ENCODE data around the gene SH3D19.

The SH3D19 gene, protein sequence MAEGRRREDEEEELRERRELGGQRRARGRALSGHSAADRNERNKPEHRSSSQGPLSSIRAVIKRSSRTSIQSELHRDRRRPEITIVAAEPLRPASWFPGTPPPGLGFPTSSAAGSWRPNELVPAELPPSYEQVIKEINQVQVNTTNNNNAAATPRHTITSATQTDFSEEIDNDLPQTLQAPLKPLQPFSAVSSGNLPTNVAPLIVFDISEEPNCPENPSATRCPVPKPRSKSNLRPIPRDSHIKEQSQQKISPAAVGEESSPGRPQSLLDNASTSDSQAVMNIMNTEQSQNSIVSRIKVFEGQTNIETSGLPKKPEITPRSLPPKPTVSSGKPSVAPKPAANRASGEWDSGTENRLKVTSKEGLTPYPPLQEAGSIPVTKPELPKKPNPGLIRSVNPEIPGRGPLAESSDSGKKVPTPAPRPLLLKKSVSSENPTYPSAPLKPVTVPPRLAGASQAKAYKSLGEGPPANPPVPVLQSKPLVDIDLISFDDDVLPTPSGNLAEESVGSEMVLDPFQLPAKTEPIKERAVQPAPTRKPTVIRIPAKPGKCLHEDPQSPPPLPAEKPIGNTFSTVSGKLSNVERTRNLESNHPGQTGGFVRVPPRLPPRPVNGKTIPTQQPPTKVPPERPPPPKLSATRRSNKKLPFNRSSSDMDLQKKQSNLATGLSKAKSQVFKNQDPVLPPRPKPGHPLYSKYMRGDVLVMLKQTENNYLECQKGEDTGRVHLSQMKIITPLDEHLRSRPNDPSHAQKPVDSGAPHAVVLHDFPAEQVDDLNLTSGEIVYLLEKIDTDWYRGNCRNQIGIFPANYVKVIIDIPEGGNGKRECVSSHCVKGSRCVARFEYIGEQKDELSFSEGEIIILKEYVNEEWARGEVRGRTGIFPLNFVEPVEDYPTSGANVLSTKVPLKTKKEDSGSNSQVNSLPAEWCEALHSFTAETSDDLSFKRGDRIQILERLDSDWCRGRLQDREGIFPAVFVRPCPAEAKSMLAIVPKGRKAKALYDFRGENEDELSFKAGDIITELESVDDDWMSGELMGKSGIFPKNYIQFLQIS

DNA sequence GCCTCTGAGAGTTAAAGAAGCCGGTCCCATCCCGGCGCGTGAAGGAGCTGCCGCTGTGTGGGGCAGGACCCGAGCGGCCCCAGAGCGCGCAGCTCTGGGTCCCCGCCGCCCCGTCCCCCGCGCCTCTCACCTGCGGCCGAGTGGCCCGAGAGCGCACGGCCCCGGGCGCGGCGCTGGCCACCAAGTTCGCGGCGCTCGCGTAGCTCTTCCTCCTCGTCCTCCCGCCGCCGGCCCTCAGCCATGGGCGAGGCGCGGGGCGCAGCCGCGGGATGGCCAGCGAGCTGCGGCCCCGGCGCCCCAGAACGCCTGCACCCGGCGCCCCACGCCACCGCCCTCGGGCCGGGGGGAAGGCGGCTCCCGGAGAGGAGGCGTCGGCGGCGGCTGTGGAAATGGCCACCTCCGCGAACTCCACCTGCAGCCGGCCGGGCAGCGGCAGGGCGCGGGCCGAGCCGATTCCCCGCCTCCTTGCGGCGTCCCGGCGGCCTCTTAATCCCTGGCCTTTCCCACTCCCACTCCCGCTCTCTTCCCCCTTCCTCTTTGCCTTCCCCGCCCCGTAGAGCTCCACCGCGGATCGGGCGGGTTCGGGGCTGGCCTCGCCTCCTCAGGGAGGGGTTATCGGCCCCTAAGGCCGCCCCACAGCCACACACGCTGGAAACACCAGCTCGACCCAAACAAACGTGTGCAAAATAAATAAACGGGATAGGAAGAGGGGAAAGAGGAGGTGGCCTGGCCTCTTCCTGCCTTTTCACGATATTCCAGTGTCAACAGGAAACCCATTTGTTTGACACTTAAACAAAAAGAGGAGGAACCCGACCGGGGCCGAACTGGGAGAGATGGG is at the start of gene SH3D19:
Gene SH3D19 (minus strand): TSS at position 495 of the 838 bp plus-strand sequence. CDS start 253 bp downstream, at position 242.
- DNase-seq (ENCODE audit: low spot score) = peak; percentile 83

DNA sequence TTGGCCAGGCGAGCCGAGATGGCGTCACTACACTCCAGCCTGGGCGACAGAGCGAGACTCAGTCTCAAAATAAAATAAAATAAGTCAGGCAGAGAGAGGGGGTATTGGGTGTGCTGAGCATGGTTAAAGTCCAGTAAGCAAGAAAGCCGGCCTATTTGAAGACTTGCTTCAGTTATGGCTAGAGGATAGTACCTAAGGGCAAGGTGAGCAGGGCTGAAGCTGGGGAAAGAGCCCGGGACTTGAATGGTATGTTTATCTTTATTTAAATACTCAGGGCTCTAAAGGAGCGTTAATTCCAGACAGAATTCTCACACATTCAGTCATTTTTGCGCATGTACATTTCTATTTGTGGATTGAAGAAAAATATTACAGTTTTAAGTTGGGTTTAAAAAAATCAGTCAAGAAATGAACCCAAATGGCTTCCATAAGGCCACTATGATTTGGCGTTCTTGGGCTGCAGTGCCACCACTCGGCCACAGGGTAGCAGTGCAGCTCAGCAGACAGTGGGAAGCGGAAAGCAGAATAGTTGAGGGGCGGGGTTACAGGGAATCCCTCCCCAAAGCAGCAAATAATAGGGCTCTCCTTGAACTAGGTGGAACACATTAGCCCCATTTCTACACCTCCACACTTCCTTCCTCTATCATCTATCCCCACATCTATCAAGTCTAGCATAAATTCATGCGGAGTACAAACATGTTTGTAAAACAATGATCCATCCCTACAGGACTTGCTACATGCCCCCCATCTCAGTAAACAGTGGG is 37.2 kb upstream of the SH3D19 start:
- peak; percentile 91 for DNase-seq (ENCODE audit: low spot score)

DNA sequence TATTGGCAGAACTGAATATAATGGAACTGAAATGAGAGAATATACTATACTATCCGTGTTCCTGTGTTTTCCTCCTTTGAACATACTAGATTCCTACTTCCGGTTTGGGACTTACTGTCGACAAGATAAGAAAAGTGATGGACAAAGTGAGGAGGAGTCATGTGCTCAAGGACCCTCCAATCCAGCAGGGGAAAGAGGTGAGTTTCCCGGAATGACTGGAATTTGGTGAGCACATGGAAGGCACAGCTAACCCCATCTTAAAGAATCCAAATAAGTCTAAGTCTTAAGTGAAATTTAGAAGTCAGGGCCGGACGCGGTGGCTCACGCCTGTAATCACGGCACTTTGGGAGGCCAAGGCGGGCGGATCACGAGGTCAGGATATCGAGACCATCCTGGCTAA is 36.6 kb upstream of the SH3D19 start:
- no peak for DNase-seq (ENCODE audit: low spot score)

DNA sequence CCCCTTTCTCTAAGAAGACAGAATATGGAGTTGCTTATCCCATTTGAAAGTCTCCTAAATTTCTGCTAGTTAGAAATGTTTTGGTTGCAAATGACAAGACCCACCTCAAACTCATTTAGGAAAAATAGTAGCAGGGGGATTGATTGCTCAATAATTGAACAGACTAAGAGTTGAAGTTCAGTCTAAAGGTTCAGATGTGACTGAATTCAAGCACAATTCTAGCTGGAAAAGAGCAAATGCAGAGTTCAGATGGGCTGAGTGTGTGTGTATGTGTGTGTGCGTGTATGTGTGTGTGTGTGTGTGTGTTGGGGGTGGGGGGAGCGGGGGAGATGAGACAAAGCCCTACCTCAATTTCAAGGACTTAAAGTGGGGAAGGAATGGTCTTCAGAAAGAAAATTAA is 35.7 kb upstream of the SH3D19 start:
- no peak for DNase-seq (ENCODE audit: low spot score)

DNA sequence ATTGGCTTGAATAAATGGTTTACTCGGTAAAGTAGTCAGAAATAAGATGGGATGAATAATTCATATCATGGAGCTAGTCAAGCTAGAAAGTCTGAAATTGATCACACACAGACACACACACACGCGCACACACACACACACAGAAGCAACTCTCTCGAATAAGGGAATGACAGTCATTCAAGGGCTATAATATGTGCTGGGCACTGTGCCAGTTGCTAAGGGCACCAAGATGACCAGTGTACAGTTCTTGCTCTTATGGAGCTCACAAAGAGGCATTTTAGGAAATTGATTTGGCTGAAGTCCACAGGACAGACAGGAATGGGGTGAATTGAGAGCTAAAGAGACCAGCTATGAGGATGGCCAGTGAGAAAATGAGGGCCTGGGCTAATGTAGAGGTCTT is 34.2 kb upstream of the SH3D19 start:
- DNase-seq (ENCODE audit: low spot score) = no peak

DNA sequence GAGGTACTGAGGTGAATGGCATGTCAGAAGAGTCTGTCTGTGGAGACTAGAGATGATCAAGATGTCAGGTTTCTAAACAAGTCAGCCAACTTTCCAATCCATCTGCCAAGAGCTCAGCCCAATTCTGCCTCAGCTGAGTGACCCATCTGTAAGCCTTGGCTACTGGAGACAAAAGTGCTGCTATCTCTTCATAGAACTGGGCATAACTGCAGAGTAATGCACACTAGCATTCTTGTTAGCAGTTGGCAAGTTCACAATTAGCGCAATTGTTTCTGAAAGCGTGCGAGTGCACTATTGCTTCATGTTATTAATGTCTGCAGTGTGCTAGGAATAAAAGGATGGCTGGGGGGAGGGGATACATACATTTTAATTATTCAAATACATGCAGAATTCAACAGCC is 32.9 kb upstream of the SH3D19 start:
- no peak for DNase-seq (ENCODE audit: low spot score)

DNA sequence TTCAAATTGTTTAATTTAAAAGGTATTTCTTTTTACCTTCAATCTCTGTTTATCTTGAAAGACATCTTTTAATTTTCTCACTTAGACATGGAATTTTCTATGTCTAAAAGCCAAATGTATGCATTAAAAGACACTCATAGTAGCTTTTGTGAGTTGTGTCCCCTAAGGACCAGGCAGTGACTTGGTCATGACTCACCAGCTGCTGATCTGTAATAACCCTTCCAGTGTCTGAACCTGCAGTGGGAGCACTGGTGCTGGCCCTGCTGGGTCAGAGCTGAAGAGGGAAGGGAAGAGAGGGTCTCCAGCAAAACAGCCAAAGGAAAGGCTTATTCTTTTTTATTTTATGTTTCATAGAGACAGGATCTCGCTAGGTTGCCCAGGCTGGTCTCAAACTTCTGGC is 31.1 kb upstream of the SH3D19 start:
- DNase-seq (ENCODE audit: low spot score) = peak; percentile 63

DNA sequence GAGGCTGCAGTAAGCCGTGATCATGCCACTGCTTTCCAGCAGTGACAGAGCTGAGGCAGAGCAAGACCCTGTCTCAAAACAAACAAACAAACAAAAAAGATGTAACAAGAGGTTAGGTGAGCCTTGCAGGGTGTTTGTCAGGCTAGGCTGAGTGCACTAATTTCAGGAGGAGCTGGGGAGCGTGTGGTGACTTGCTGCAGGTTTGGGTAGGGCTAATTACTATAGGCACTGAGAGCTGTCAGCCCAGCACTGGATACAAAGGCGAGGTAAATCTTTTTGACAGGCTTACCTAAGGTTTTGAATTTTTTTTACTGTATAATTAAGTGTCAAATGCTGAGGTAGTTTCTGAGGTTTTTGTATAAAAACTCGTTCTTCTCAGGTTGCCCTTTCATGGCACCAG is 29.8 kb upstream of the SH3D19 start:
- DNase-seq (ENCODE audit: low spot score) = no peak

DNA sequence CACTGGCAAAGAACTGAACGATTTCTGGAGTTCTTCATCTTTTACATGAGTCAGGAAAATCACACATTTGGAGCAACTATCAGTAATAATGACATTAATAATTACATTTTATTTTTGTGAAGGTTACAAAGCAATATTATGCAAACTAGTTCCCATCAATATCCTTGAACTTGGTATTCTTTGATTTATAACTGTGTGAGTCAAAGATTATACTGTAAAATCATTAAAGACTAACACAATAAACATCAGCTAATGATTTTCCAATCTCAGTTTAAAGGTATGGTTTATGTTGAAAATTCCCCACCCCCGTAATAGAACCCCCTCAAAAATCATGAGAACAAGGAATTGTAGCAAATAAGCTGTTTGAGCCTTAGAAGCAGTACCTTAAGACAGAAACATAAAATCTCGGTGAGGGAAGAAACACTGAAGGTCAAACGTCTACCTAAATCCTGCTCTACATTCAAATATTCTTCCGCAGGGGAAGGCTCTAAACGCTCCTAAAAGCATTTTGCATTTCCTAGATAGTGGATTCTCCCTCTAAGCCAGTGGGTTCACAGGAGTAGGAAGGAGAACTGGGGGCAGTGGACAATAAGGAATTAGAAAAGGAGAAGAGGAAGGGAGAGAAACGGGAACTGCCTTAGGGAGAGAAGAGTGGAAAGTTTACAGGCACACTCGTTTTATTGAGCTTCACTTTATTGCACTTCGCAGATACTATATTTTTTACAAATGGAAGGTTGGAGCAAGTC is 22.3 kb upstream of the SH3D19 start:
- DNase-seq (ENCODE audit: low spot score) = no peak

DNA sequence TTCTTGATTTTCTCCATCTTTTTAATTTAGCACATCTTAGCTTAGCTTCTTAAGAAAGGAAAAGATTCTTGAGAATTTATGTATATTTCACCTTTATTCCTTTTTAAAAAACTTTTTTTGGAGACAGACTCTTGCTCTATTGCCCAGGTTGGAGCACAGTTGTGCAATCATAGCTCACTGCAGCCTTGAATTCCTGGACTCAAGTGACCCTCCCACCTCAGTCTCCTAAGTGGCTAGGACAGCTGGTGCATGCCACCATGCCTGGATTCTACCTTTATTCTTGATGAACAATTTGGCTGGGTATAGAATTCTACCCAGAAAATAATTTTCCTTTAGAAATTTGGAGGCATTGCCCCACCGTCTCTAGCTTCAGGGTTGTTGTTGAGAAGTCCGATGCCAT is 19.5 kb upstream of the SH3D19 start:
- no peak for DNase-seq (ENCODE audit: low spot score)

DNA sequence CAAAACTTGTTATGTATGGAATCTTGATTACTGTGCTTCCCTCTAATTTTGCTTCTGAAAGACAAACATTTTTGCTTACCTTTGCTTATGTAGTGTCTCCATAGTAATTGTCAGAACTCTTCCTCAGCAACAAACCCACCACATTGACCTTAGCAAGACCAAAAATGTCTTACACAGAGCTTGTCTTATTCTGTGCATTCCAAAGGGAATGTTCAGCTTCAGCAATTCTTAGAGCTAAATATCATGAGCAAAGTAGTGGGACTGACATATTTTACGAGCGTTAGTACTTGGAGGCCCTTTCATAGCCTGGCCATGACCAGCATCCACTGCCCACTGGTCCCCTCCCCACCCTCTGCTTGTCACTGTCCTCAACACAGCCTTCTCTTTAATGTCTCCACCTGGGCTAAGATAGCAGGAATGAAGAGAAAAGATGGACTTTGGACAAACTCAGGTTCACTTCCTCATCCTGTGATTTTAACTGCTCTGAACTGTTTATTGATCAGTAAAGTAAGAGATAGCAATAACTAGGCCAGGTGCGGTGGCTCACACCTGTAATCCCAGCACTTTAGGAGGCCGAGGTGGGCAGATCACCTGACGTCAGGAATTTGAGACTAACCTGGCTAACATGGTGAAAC is 15.5 kb upstream of the SH3D19 start:
- no peak for DNase-seq (ENCODE audit: low spot score)

DNA sequence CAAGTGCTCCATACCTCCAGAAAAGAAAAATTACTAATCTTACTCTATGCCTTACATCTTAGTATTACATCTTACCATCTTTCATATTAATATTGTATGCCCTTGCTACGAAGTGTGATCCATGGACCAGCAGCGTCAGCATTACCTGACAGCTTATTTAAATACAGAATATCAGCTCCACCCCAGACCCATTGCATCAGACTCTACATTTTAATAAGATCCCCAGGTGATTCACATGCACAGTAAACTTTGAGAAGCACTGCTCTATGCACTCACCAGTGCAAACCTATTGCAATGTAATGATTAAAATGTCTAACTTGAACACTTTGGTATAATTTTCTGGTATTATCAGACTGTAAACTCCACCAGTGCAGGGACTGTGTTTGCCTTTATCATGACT is 14.1 kb upstream of the SH3D19 start:
- DNase-seq (ENCODE audit: low spot score) = no peak

DNA sequence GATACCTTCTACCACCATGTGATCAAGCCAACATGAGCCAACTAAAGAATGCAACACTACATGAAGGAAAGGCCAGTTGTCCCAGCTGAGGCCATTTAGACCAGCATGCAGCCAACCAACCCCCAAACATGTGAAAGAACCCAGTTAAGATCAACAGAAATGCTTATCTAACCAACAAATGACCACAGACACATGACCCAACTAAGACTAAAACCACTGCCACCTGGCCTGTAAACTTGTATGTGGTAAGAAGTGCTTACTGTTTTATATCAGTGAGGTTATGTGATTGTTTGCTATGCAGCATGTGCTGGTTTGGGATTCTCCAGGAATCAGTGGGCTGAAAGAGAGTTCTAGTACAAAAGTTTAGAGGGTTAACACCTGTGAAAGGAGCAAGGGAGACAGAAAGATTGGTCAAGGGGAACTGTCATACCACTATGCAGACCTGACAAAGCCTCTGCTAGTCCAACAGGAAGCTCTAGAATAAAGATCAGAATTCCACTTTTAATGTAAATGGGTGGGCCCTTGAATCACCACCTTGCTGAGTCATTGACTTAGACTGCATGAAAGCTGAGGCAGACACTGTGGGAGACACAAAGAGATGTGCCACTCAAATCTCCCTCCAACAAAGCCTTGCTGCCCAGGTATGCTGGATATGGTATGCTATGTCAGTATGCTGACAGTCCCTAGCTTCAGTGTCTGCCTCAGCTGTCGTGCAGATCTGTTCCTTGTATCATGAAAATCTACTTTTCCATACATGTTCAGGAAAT is 6.1 kb upstream of the SH3D19 start:
- no peak for DNase-seq (ENCODE audit: low spot score)

DNA sequence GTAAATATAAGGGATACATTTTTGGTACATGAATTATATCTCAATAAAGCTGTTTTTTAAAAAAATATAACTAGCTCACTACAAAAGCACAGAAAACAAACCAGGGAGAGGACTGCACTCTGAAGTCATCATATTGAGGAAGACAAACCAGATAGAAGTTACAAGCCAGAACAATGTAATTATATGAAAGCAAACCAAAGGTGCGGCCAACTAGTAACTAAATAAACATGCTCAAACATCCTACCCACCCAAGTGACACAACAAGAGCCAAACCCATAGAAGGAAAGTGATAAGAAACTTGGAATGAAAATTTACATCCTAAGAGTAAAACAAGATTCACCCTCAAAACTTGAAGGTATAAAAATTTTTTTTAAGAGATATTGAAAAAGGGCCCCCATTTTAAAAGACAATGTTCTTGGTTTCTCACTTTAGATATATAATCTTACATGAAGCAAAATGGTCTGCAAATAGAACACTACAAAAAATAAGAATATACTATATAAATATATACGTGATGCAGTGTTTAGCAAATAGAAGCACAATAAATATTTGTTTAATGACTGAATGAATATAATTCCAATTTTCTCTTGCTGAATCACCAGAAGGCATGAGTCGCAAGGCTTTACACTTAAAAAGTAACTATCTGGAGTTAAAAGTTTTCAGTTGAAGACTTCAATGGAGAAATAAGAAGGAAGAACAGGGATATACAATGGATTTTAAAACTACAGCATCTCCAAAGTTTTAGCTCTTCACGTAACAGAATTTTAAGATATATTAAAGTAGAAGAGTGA is 4.0 kb upstream of the SH3D19 start:
- no peak for DNase-seq (ENCODE audit: low spot score)

DNA sequence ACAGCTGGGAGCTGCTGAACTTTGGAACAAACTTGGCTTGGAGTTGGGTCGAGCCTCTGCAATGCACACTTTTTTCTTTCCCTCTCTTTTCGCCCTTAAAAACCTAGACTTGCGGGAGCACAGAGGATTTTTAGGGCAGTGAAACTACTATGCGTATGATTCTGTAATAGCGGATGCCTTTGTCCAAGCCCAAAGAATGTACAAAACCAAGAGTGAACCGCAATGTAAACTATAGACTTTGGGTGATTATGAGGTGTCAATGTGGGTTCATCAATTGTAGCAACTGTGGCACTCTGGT is 493 bp upstream of the SH3D19 start:
- DNase-seq (ENCODE audit: low spot score) = no peak

DNA sequence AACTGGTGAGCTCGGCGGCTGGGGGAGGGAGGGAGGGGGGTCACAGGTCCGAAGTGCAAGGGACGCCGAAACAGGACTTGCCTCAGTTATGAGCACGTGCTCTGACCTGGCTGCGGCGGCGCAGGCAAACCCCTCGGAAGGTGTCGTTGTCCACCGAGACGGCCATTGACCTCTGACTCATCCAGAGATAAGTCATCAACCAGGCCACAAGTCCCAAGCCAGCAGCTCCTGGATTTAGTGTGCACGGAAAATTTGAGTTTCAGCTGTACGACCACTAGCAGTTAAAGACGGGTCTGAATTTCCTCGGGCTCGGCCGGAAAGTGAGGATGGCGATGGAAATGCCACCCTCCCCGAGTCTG is 674 bp downstream of the SH3D19 start:
- DNase-seq (ENCODE audit: low spot score) = peak; percentile 77

DNA sequence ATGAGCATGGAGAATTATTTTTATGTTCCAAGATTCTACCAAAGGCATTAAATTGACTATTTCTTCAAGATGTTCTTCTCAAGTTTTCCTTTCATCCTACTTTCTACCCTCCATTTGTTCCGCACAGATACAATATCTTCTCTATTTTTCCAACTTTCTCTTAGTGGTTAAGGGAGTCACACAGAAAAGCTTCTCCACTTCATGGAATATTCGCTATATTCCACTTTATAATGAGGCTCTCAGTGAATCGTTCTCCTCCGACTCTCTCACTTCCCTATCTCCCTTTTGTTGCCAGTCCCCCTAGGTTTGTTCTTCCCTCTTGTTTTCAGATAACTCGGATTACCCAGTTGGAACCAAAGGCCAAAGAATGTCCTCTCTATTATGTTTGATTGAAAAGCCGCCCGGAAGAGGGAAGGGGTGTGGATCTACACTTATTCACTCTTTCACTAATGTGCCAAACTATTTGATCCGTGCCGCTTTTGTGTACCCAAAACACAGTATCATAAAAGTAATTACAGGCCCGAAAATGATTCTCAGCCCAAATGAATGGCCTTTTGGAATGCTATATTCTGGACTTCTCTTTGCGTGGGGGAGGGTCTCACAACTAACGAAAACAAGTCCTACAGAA is 1.2 kb downstream of the SH3D19 start:
- no peak for DNase-seq (ENCODE audit: low spot score)

DNA sequence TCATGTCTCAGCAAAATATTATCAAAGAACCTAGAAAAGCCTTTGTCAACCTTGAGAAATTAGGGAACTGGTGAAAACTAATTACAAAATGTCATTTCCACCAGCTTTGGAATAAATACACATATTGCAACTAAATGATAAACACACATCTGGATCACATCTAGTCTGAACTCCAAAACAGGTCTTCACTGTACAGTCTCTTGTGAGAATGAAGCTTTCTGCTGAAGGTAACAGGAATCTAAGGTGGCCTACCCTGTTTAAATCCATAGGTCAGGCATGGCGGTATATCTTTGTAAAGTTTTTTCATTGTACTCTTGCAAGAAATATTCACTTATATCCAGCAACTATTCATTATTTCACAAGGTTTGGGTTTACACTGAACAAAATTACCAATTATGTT is 1.7 kb downstream of the SH3D19 start:
- no peak for DNase-seq (ENCODE audit: low spot score)
